BE2C (cell line): ENCODE data around the gene SPDL1.
"Not testable (repeated sequence)": the region's sequence is repeated elsewhere in the genome, so short reads cannot be mapped to it uniquely, and the experiment has no call there.

Source experiments
- DNase-seq: peaks from one replicate; pipeline ENCODE4 v3.0.0-alpha.2; 2020
- H3K27me3 ChIP-seq: fragments of 250-450 bp; sonication (Bioruptor Pico); 2 replicates; pipeline ENCODE4 v1.5.1; 2020; ENCODE audit warnings: mild to moderate bottlenecking
- H3K36me3 ChIP-seq: fragments of 250-450 bp; sonication (Bioruptor Pico); 2 replicates; pipeline ENCODE4 v1.5.1; 2020; ENCODE audit warnings: mild to moderate bottlenecking
- H3K4me1 ChIP-seq: fragments of 250-450 bp; sonication (Bioruptor Pico); 2 replicates; pipeline ENCODE4 v1.5.1; 2020
- H3K4me3 ChIP-seq: 2 replicates; pipeline ENCODE4 v1.5.1; 2011; ENCODE audit warnings: low read depth, low read length
- H3K9me3 ChIP-seq: fragments of 250-450 bp; sonication (Bioruptor Pico); 2 replicates; pipeline ENCODE4 v1.5.1; 2020
- TF ChIP-seq, protein P1 (sequence below): IDR thresholded peaks from 2 replicates; pipeline ENCODE4 v1.5.1; 2012; ENCODE audit warnings: mild to moderate bottlenecking, low read depth, low read length

The SPDL1 gene

GRCh38 chr5:169602535-169602934, 19.0 kb downstream of the SPDL1 start:
- TF ChIP-seq, protein P1, sequence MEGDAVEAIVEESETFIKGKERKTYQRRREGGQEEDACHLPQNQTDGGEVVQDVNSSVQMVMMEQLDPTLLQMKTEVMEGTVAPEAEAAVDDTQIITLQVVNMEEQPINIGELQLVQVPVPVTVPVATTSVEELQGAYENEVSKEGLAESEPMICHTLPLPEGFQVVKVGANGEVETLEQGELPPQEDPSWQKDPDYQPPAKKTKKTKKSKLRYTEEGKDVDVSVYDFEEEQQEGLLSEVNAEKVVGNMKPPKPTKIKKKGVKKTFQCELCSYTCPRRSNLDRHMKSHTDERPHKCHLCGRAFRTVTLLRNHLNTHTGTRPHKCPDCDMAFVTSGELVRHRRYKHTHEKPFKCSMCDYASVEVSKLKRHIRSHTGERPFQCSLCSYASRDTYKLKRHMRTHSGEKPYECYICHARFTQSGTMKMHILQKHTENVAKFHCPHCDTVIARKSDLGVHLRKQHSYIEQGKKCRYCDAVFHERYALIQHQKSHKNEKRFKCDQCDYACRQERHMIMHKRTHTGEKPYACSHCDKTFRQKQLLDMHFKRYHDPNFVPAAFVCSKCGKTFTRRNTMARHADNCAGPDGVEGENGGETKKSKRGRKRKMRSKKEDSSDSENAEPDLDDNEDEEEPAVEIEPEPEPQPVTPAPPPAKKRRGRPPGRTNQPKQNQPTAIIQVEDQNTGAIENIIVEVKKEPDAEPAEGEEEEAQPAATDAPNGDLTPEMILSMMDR = no peak
- H3K9me3 ChIP-seq = no peaks in the 10 kb centered on the region
- H3K4me1 ChIP-seq = no peaks in the 10 kb centered on the region; the same call in 1 of the 2 replicates
- DNase-seq = no peak
- H3K27me3 ChIP-seq = no peaks in the 10 kb centered on the region
- H3K36me3 ChIP-seq = peaks cover 59% of the 10 kb centered on the region
- no peak overlapping the region for H3K4me3 ChIP-seq

GRCh38 chr5:169606279-169606678, 22.7 kb downstream of the SPDL1 start:
- Histone ChIP-seq H3K9me3 (no peaks in the 10 kb centered on the region), H3K4me1 (no peaks in the 10 kb centered on the region; the same call in 1 of the 2 replicates), H3K4me3 (no peak overlapping the region), H3K27me3 (peaks cover 13% of the 10 kb centered on the region), H3K36me3 (peaks cover 24% of the 10 kb centered on the region)
- TF ChIP-seq, protein P1 = no peak
- no peak for DNase-seq

DNA sequence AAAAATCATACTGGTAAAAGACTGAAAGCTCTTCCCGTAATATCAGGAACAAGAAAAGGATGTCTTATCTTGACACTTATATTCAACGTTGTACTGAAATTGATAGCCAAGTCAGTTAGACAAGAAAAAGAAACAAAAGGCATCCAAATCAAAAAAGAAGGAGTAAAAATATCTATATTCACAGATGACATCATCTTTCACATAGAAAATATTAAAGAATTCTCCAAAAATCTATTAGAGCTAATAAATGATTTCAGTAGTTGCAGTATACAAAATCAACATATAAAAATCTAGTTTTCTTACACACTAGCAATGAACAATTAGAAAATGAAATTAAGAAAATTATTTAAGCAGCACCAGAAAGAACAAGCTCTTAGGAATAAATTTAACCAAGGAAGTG, 24.3 kb downstream of the SPDL1 start:
- H3K36me3 ChIP-seq = peaks cover 8% of the 10 kb centered on the region
- no peak for DNase-seq
- no peaks in the 10 kb centered on the region; the same call in 1 of the 2 replicates for H3K4me1 ChIP-seq
- no peak overlapping the region for H3K4me3 ChIP-seq
- no peaks in the 10 kb centered on the region for H3K9me3 ChIP-seq
- TF ChIP-seq, protein P1 = no peak
- peaks cover 19% of the 10 kb centered on the region for H3K27me3 ChIP-seq

DNA sequence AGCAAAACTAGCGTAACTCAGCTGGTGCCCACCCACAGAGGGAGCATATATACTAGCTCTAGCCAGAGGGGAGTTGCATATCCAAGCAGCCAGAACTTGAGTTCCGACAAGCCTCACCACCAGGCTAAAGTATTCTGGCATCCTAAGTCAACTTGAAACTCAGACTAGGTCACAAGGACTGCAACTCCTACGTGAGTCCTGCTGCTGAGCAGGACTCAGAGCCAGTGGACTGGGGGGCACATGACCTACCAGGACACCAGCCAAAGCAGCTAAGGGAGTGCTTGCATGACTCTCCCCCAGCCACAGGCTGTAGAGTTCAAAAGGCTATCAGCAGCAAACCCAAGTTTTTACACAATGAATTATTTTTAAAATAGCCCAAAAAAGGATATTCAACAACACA, 26.1 kb downstream of the SPDL1 start:
- Histone ChIP-seq H3K27me3 (peaks cover 21% of the 10 kb centered on the region), H3K9me3 (no peaks in the 10 kb centered on the region)

GRCh38 chr5:169610606-169611005, 27.0 kb downstream of the SPDL1 start:
- peaks cover 21% of the 10 kb centered on the region for H3K27me3 ChIP-seq
- TF ChIP-seq, protein P1 = no peak
- H3K36me3 ChIP-seq = no peaks in the 10 kb centered on the region
- H3K9me3 ChIP-seq = no peaks in the 10 kb centered on the region
- DNase-seq = no peak
- no peak overlapping the region for H3K4me3 ChIP-seq
- no peaks in the 10 kb centered on the region for H3K4me1 ChIP-seq

More for the DNA sequence above, 26.1 kb downstream of the SPDL1 start:
- Histone ChIP-seq H3K4me1 (no peaks in the 10 kb centered on the region; the same call in 1 of the 2 replicates), H3K4me3 (no peak overlapping the region), H3K36me3 (no peaks in the 10 kb centered on the region)
- TF ChIP-seq, protein P1 = no peak
- DNase-seq = no peak

GRCh38 chr5:169615561-169615960, 32.0 kb downstream of the SPDL1 start:
- no peak overlapping the region for H3K4me3 ChIP-seq
- H3K27me3 ChIP-seq = peaks cover 18% of the 10 kb centered on the region
- H3K9me3 ChIP-seq = no peaks in the 10 kb centered on the region
- H3K36me3 ChIP-seq = no peaks in the 10 kb centered on the region
- TF ChIP-seq, protein P1 = no peak
- H3K4me1 ChIP-seq = no peaks in the 10 kb centered on the region
- DNase-seq = no peak

- not testable (repeated sequence) for H3K36me3 ChIP-seq, H3K9me3 ChIP-seq, DNase-seq, H3K4me3 ChIP-seq, H3K4me1 ChIP-seq, H3K27me3 ChIP-seq
These were observed 40.7 kb downstream of the SPDL1 start for GRCh38 chr5:169624307-169624706.
